ENCODE measurements around the gene PRRT2.

- TF ChIP-seq POLR2A (IDR thresholded peaks at IDR 0.05) (no peak), CTCF (IDR thresholded peaks at IDR 0.05) (no peak)
These were observed 30.8 kb downstream of the PRRT2 start for GRCh38 chr16:29842732-29843346.
